Fibroblast of pulmonary artery (primary cell): Measurements from ENCODE around the gene TRPM1.
A peak's percentile ranks its signal among the peaks of the same experiment; 100 is the strongest.

Source experiments
- DNase-seq: peaks from one replicate; pipeline ENCODE4 v3.0.0-alpha.2; 2010; ENCODE audit warnings: low read depth
- H3K4me3 ChIP-seq: replicated peaks from 2 replicates; pipeline ENCODE4 v1.5.1; 2011; ENCODE audit warnings: low read depth, mild to moderate bottlenecking, control low read depth, low read length, moderate library complexity
- TF ChIP-seq, protein P1 (sequence below): IDR thresholded peaks from 2 replicates; pipeline ENCODE4 v1.5.1; 2011; ENCODE audit warnings: mild to moderate bottlenecking, control low read depth, low read length, inconsistent platforms; ENCODE audit errors: missing control alignments

The TRPM1 gene

GRCh38 chr15:31084176-31084575 lies 17.3 kb downstream of the TRPM1 start:
- TF ChIP-seq, protein P1, sequence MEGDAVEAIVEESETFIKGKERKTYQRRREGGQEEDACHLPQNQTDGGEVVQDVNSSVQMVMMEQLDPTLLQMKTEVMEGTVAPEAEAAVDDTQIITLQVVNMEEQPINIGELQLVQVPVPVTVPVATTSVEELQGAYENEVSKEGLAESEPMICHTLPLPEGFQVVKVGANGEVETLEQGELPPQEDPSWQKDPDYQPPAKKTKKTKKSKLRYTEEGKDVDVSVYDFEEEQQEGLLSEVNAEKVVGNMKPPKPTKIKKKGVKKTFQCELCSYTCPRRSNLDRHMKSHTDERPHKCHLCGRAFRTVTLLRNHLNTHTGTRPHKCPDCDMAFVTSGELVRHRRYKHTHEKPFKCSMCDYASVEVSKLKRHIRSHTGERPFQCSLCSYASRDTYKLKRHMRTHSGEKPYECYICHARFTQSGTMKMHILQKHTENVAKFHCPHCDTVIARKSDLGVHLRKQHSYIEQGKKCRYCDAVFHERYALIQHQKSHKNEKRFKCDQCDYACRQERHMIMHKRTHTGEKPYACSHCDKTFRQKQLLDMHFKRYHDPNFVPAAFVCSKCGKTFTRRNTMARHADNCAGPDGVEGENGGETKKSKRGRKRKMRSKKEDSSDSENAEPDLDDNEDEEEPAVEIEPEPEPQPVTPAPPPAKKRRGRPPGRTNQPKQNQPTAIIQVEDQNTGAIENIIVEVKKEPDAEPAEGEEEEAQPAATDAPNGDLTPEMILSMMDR, result no peak
- no peak for DNase-seq

GRCh38 chr15:31083370-31083780 lies 18.1 kb downstream of the TRPM1 start:
- DNase-seq, result no peak
- TF ChIP-seq, protein P1, result no peak
- no peak overlapping the region for H3K4me3 ChIP-seq

More at GRCh38 chr15:31084176-31084575, 17.3 kb downstream of the TRPM1 start:
- no peak overlapping the region for H3K4me3 ChIP-seq

GRCh38 chr15:31082771-31083369 lies 18.7 kb downstream of the TRPM1 start:
- no peak for DNase-seq
- TF ChIP-seq, protein P1, result no peak
- H3K4me3 ChIP-seq, result no peak overlapping the region

GRCh38 chr15:31081588-31082250 lies 19.8 kb downstream of the TRPM1 start:
- TF ChIP-seq, protein P1, result no peak

DNA sequence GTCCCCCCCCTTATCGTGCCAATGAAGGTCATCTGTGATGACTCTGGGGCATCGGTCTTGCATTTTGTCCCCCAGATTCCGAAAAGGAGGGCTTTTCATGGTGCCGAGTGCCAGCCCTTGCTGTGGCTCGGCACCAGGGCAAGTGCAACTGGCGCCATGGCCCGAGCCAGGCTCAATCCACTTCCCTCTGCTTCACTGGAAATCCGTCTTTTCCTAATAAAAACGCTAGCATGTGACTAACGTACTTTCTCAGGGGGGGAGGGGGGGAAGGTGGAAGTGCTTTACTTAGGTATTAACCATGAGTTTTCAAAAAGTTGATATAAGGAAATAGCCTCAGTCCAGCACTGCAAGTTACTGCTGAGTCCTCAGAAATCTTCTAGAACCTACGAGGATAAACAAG lies 20.5 kb downstream of the TRPM1 start:
- DNase-seq, result no peak
- TF ChIP-seq, protein P1, result no peak
- peak overlapping the region; percentile 21 for H3K4me3 ChIP-seq

More at GRCh38 chr15:31081588-31082250, 19.8 kb downstream of the TRPM1 start:
- H3K4me3 ChIP-seq, result no peak overlapping the region
- no peak for DNase-seq

- TF ChIP-seq, protein P1, result no peak
- DNase-seq, result peak; percentile 31
- peak overlapping the region; percentile 21 for H3K4me3 ChIP-seq
These were observed 20.9 kb downstream of the TRPM1 start for GRCh38 chr15:31080591-31081014.

DNA sequence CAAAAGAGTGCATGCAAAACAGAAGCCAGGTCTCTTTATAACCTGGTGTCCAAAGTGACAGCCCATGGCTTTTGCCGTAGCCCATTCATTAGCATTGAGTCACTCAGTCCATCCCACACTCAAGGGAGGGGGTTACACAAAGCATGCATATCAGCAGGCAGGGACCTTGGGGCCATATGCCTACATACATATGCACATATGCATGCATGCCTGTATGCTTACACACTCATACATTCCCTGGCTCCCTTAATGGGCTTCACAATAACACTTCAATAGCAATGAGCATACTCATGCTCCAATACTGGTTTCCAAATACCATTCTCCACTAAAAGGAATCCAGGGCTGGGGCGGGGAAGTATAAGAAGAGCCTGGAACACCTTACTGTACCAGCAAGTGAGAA lies 22.0 kb downstream of the TRPM1 start:
- no peak for DNase-seq
- TF ChIP-seq, protein P1, result no peak
- H3K4me3 ChIP-seq, result no peak overlapping the region
